K562 (cell line): Measurements from ENCODE around the gene TOR1A. TPM values are rescaled to one million over a fixed set of nuclear protein-coding genes. Genes with fewer than 3 reads are reported as not detected.
A peak's percentile ranks its signal among the peaks of the same experiment; 100 is the strongest.

Experiments used
- ATAC-seq: fragments of 200-7000 bp; cut with Tn5 transposase; 3 replicates; pipeline ENCODE4 v1.9.1; 2020; ENCODE audit warnings: moderate library complexity
- BruUV-seq: library from RNA; stranded (reverse); fragments of 400-500 nt; replicated peaks from 2 replicates; lab custom pipeline; 2021; lab: Mats Ljungman, UMichigan
- CTCF ChIA-PET: fragments of 300-600 bp; formaldehyde crosslinking; extraction: SDS; loops from one replicate; lab custom pipeline; 2021; ENCODE audit warnings: low intra/inter-chr PET ratio; lab: Yijun Ruan, JAX
- POLR2A ChIA-PET: fragments of 300-600, 350-650 bp; sonication (Branson Sonifier 250); formaldehyde crosslinking; extraction: SDS; loops from one replicate; lab custom pipeline; 2021; ENCODE audit warnings: antibody characterized with exemption, inconsistent platforms; lab: Yijun Ruan, JAX
- DNase-seq, 4 experiments: peaks; one replicate each; pipeline versions ENCODE4 v3.0.0 to v3.0.0-alpha.2; 2011 to 2018; ENCODE audit warnings: low spot score in 3 of 4, mixed read lengths in 3 of 4; ENCODE audit errors: extremely low read depth in 1 of 4
- FAIRE-seq: peaks from 2 replicates; lab custom pipeline; 2011; peaks lifted over from hg19 to GRCh38; lab: Jason Lieb, UNC
- H2AFZ ChIP-seq: 2 replicates; pipeline ENCODE4 v1.6.0; 2011; ENCODE audit warnings: low read depth, low read length, control low read depth, inconsistent platforms
- H3K27ac ChIP-seq: fragments of 200-600 bp; 3 replicates; pipeline ENCODE4 v1.8.0; 2011; ENCODE audit warnings: low read depth, mild to moderate bottlenecking, control low read depth, inconsistent platforms, low read length, moderate library complexity, mixed read lengths; ENCODE audit errors: extremely low read depth
- H3K27me3 ChIP-seq, 2 experiments: fragments of 300-600 bp in 1 of 2; 2 replicates in 1 of 2; 3 replicates in 1 of 2; pipeline versions ENCODE4 v1.6.0 to v1.8.0; 2011; ENCODE audit warnings: inconsistent platforms in 2 of 2, low read length in 2 of 2, mild to moderate bottlenecking in 1 of 2, mixed read lengths in 1 of 2, moderate library complexity in 1 of 2; ENCODE audit not compliant: control insufficient read depth in 2 of 2, insufficient read depth in 2 of 2
- H3K36me3 ChIP-seq: fragments of 300-600 bp; 3 replicates; pipeline ENCODE4 v1.8.0; 2011; ENCODE audit warnings: mild to moderate bottlenecking, low read length, inconsistent platforms; ENCODE audit not compliant: control insufficient read depth, insufficient read depth
- H3K4me1 ChIP-seq, 2 experiments: fragments of 200-600 bp in 1 of 2; replicated peaks in 1 of 2; 2 replicates in 1 of 2; 3 replicates in 1 of 2; pipeline versions ENCODE4 v1.5.1 to v1.8.0; 2011; ENCODE audit warnings: inconsistent platforms in 2 of 2, low read length in 2 of 2, mild to moderate bottlenecking in 1 of 2, mixed read lengths in 1 of 2, moderate library complexity in 1 of 2; ENCODE audit not compliant: control insufficient read depth in 2 of 2, insufficient read depth in 2 of 2
- H3K4me2 ChIP-seq: 2 replicates; pipeline ENCODE4 v1.6.1; 2011; ENCODE audit warnings: low read length, control low read depth, inconsistent platforms, mixed read lengths; ENCODE audit not compliant: insufficient read depth
- H3K4me3 ChIP-seq: fragments of 200-600 bp; sonication (generic), shearing (Covaris generic); 2 replicates; pipeline ENCODE4 v1.5.1; 2016; ENCODE audit warnings: control low read depth, inconsistent platforms
- H3K79me2 ChIP-seq: fragments of 200-600 bp; 3 replicates; pipeline ENCODE4 v1.8.0; 2011; ENCODE audit warnings: low read length, inconsistent platforms; ENCODE audit not compliant: control insufficient read depth, insufficient read depth
- H3K9ac ChIP-seq, 2 experiments: 2 replicates each; pipeline versions ENCODE4 v1.6.0 to v1.6.1; 2011; ENCODE audit warnings: low read depth in 2 of 2, low read length in 2 of 2, control low read depth in 1 of 2, inconsistent platforms in 1 of 2, mild to moderate bottlenecking in 1 of 2, mixed read lengths in 1 of 2; ENCODE audit not compliant: insufficient read depth in 1 of 2
- H3K9me1 ChIP-seq: one replicate; pipeline ENCODE4 v1.6.0; 2011; ENCODE audit warnings: inconsistent platforms, mild to moderate bottlenecking, low read length, moderate library complexity; ENCODE audit not compliant: control insufficient read depth, insufficient read depth
- H3K9me3 ChIP-seq: replicated peaks from 2 replicates; pipeline ENCODE4 v1.5.1; 2011; ENCODE audit warnings: low read depth, low read length, inconsistent platforms; ENCODE audit not compliant: control insufficient read depth, insufficient read depth
- H4K20me1 ChIP-seq: replicated peaks from 2 replicates; pipeline ENCODE4 v1.6.1; 2011; ENCODE audit warnings: low read length, inconsistent platforms, mixed read lengths; ENCODE audit not compliant: control insufficient read depth, insufficient read depth
- CHD2 ChIP-seq: IDR thresholded peaks from 2 replicates; pipeline ENCODE4 v1.6.1; 2011; ENCODE audit warnings: low read depth, low read length
- E2F8 ChIP-seq: fragments of 450-650 bp; IDR thresholded peaks from 2 replicates; pipeline ENCODE4 v1.7.1; 2018; ENCODE audit warnings: mild to moderate bottlenecking, low read depth; ENCODE audit not compliant: partially characterized antibody
- PHF21A ChIP-seq: fragments of 450-650 bp; IDR thresholded peaks from 2 replicates; pipeline ENCODE4 v1.6.1; 2017; ENCODE audit warnings: low read depth, borderline replicate concordance
- SMARCE1 ChIP-seq: fragments of 450-650 bp; IDR thresholded peaks from 2 replicates; pipeline ENCODE4 v1.7.1; 2016; ENCODE audit warnings: mild to moderate bottlenecking
- SRF ChIP-seq, 2 experiments: fragments of 250-450, 450-650 bp in 1 of 2; sonication (Bioruptor Pico) in 1 of 2; sonication (generic) in 1 of 2; formaldehyde crosslinking; IDR thresholded peaks; 2 replicates each; pipeline versions ENCODE4 v1.5.0 to v1.5.1; 2020 to 2022; ENCODE audit warnings: mild to moderate bottlenecking in 1 of 2, missing genetic modification reagents in 1 of 2
- TAL1 ChIP-seq: fragments of 450-650 bp; IDR thresholded peaks from 2 replicates; pipeline ENCODE4 v1.6.1; 2016; ENCODE audit warnings: mild to moderate bottlenecking
- TBL1XR1 ChIP-seq, 2 experiments: IDR thresholded peaks; 2 replicates each; pipeline ENCODE4 v1.6.1; 2012; ENCODE audit warnings: improper control_type of control experiment in 2 of 2, low read length in 2 of 2, mild to moderate bottlenecking in 1 of 2
- ZBTB33 ChIP-seq: sonication (generic); formaldehyde crosslinking; IDR thresholded peaks from 2 replicates; pipeline ENCODE4 v1.8.1; 2023; ENCODE audit warnings: mild to moderate bottlenecking, missing genetic modification reagents
- ZNF696 ChIP-seq: fragments of 250-450 bp; sonication (Bioruptor Pico); conservative IDR thresholded peaks from 2 replicates; pipeline ENCODE4 v1.4.0; 2020; ENCODE audit warnings: mild to moderate bottlenecking, moderate library complexity
- whole genome bisulfite sequencing: fragments of 100-300 bp; shearing (Covaris generic); methylation state at CpG from one replicate; pipeline ENCODE4 v1.1.6; 2016; ENCODE audit warnings: low coverage, mixed read lengths; ENCODE audit not compliant: insufficient coverage; ENCODE audit errors: missing lambda C conversion rate; 5-methylcytosine and 5-hydroxymethylcytosine counted together
- in situ Hi-C: fragments of 300-500 bp; cut with MboI; formaldehyde crosslinking; loops from 4 replicates; pipeline ENCODE4 v1.15.0; 2018; ENCODE audit warnings: inconsistent platforms, mixed read lengths
- intact Hi-C: fragments of 100-400 bp; cut with micrococcal nuclease; formaldehyde crosslinking; loops from 2 replicates; pipeline ENCODE4 v1.14.2; 2022
- polyA plus RNA-seq, 8 experiments: library from polyadenylated mRNA; depleted of rRNA in 4 of 8; stranded (reverse) in 5 of 8; unstranded in 3 of 8; fragments of >200 nt; fragmentation: Nextera tagmentation in 2 of 8; fragmentation: Illumina TruSeq in 1 of 8; extraction: Ambion mirVana in 2 of 8; extraction: Trizol in 1 of 8; gene quantifications; 2 replicates each; pipeline versions ENCODE4 v1.2.1 to v1.2.3, GENCODE V29; 2011 to 2014; ENCODE audit warnings: inconsistent platforms in 1 of 8, missing spikeins in 1 of 8
- total RNA-seq, 7 experiments: library from RNA; depleted of rRNA in 6 of 7; stranded (reverse); fragments of >200 nt in 6 of 7; fragmentation: Illumina TruSeq in 2 of 7; extraction: Trizol in 2 of 7; gene quantifications; 2 replicates each; pipeline versions ENCODE4 v1.2.1 to v1.2.3, GENCODE V29; 2011 to 2021; ENCODE audit warnings: low replicate concordance in 1 of 7

TOR1A gene
- total and polyA plus RNA-seq, 9 of the 15 experiments (the other 6 are each of a cell fraction or from before 2014, with no cell fraction given), result 4.5 to 85.8 (median 51.3) TPM

GRCh38 chr9:129768486-129768885, 55.5 kb downstream of the TOR1A start:
- CTCF ChIA-PET, result interaction anchor here (0.6 kb wide), 1 partner anchor 22 kb away, joined by 3 read pairs; no protein-coding TSS in a partner anchor
- no peaks in the 10 kb centered on the region for H3K27me3 ChIP-seq
- in situ Hi-C loops, result no loop called here

More at GRCh38 chr9:129768486-129768885, 55.5 kb downstream of the TOR1A start:
- ATAC-seq, result no peak
- Histone ChIP-seq H3K27ac (no peak overlapping the region), H3K9me3 (no peaks in the 10 kb centered on the region), H3K4me3 (no peak overlapping the region), H3K9me1 (peaks cover 4% of the 10 kb centered on the region), H3K79me2 (no peaks in the 10 kb centered on the region), H3K9ac (no peak overlapping the region), H3K36me3 (no peaks in the 10 kb centered on the region), H3K4me1 (peaks cover 10 to 14% of the 10 kb centered on the region in 2 experiments; a peak in 4 of 5 replicates)
- FAIRE-seq, result no peak
- no peak for DNase-seq
- intact Hi-C loops, result no loop called here
- no TSS peak for BruUV-seq
- no peak for TF ChIP-seq SMARCE1
- no peak for TF ChIP-seq TAL1
- TF ChIP-seq TBL1XR1 (IDR thresholded peaks at IDR 0.05; ENCODE audit: low read length in 2 of 2), result no peak
- TF ChIP-seq CHD2, result no peak
- no peak for TF ChIP-seq E2F8
- TF ChIP-seq ZNF696 (CRISPR knock-in tag), result no peak
- TF ChIP-seq SRF (CRISPR knock-in tag; IDR thresholded peaks at IDR 0.05), result peak in 1 of 2 experiments; percentile 53; a peak in 1 of 4 replicates
- no peak for TF ChIP-seq PHF21A
- peak; percentile 80 for TF ChIP-seq ZBTB33 (CRISPR knock-in tag)
- TF ChIP-seq, all 486 proteins: peak for 2
- no peak overlapping the region for H3K4me2 ChIP-seq
- POLR2A ChIA-PET, result interaction anchor here (0.6 to 2.4 kb wide), 3 partner anchors 10 to 13 kb away, joined by 3 to 7 read pairs (median 4); no protein-coding TSS in a partner anchor
- H2AFZ ChIP-seq, result no peak overlapping the region
- 68% methylated on average over 6 of the region's 6 CpGs for WGBS
- H4K20me1 ChIP-seq, result no peaks in the 10 kb centered on the region
